Measurements from ENCODE around the gene TMEM147. TPM values are rescaled to one million over a fixed set of nuclear protein-coding genes. Genes with fewer than 3 reads are reported as not detected.

TMEM147 gene
- polyA plus RNA-seq, 1 donor: 45.4 TPM

GRCh38 chr19:35545855-35546381, 492 bp downstream of the TMEM147 start:
- no peak for DNase-seq (ENCODE audit: low read depth)

GRCh38 chr19:35546532-35546931, 1.1 kb downstream of the TMEM147 start:
- DNase-seq (ENCODE audit: low read depth): no peak

GRCh38 chr19:35549174-35549788, 3.9 kb downstream of the TMEM147 start:
- DNase-seq (ENCODE audit: low read depth): no peak

GRCh38 chr19:35549879-35550523, 4.6 kb downstream of the TMEM147 start:
- DNase-seq (ENCODE audit: low read depth): no peak

GRCh38 chr19:35551091-35551810, 5.8 kb downstream of the TMEM147 start:
- DNase-seq (ENCODE audit: low read depth): no peak

- no peak for DNase-seq (ENCODE audit: low read depth)
Observed at GRCh38 chr19:35552534-35553384, 7.3 kb downstream of the TMEM147 start.

- no peak for DNase-seq (ENCODE audit: low read depth)
Observed at GRCh38 chr19:35553385-35554000, 8.1 kb downstream of the TMEM147 start.

GRCh38 chr19:35554076-35554475, 8.7 kb downstream of the TMEM147 start:
- DNase-seq (ENCODE audit: low read depth): no peak

- no peak for DNase-seq (ENCODE audit: low read depth)
Observed at GRCh38 chr19:35555301-35556005, 10.0 kb downstream of the TMEM147 start.

- DNase-seq (ENCODE audit: low read depth): no peak
Observed at GRCh38 chr19:35556025-35556590, 10.7 kb downstream of the TMEM147 start.

- DNase-seq (ENCODE audit: low read depth): no peak
Observed at GRCh38 chr19:35556846-35557538, 11.6 kb downstream of the TMEM147 start.

GRCh38 chr19:35557539-35558399, 12.3 kb downstream of the TMEM147 start:
- DNase-seq (ENCODE audit: low read depth): no peak

GRCh38 chr19:35558400-35559280, 13.2 kb downstream of the TMEM147 start:
- DNase-seq (ENCODE audit: low read depth): no peak

- DNase-seq (ENCODE audit: low read depth): no peak
Observed at GRCh38 chr19:35559281-35559659, 13.8 kb downstream of the TMEM147 start.

GRCh38 chr19:35559781-35560180, 14.4 kb downstream of the TMEM147 start:
- DNase-seq (ENCODE audit: low read depth): no peak

- DNase-seq (ENCODE audit: low read depth): no peak
Observed at GRCh38 chr19:35560271-35560670, 14.8 kb downstream of the TMEM147 start.

- DNase-seq (ENCODE audit: low read depth): no peak
Observed at GRCh38 chr19:35560677-35561076, 15.3 kb downstream of the TMEM147 start.

- DNase-seq (ENCODE audit: low read depth): no peak
Observed at GRCh38 chr19:35561436-35561835, 16.0 kb downstream of the TMEM147 start.

Data from forelimb muscle (tissue), 1 donor.